Measurements from ENCODE around the gene MICALL1.

GRCh38 chr22:37975153-37975552, 69.1 kb downstream of the MICALL1 start:
- TF ChIP-seq ATF6 (CRISPR knock-in tag; IDR thresholded peaks at IDR 0.05) (no peak), REST (IDR thresholded peaks at IDR 0.05; ENCODE audit: borderline replicate concordance) (no peak), REST (CRISPR knock-in tag; IDR thresholded peaks at IDR 0.05; ENCODE audit: low read depth) (no peak), CTCF (IDR thresholded peaks at IDR 0.05 in 2 of 3, conservative IDR thresholded peaks at IDR 0.05 in 1 of 3; ENCODE audit: insufficient read depth in 2 of 3, low read depth in 1 of 3, low read length in 3 of 3) (no peak), ZNF3 (CRISPR knock-in tag; IDR thresholded peaks at IDR 0.05) (no peak), MAFF (IDR thresholded peaks at IDR 0.05; ENCODE audit: low read length) (no peak), TFE3 (CRISPR knock-in tag; IDR thresholded peaks at IDR 0.05) (no peak), GATAD2B (IDR thresholded peaks at IDR 0.05; ENCODE audit: borderline replicate concordance) (no peak), ZNF507 (tag; conservative IDR thresholded peaks at IDR 0.05) (no peak), ESRRB (CRISPR knock-in tag; IDR thresholded peaks at IDR 0.05; ENCODE audit: borderline replicate concordance) (no peak), SP1 (CRISPR knock-in tag; IDR thresholded peaks at IDR 0.05) (no peak), POLR2AphosphoS5 (IDR thresholded peaks at IDR 0.05; ENCODE audit: control insufficient read depth, insufficient read depth, low read depth, low read length) (no peak), POLR2A (conservative IDR thresholded peaks at IDR 0.05) (no peak), CREB1 (IDR thresholded peaks at IDR 0.05) (no peak), CREB1 (CRISPR knock-in tag; IDR thresholded peaks at IDR 0.05) (no peak), EZH2 (IDR thresholded peaks at IDR 0.05; ENCODE audit: borderline replicate concordance, low read depth, low read length) (no peak)

Data from K562 (cell line).